OCI-LY3 (cell line): Measurements from ENCODE around the gene AUTS2.

ENCODE experiments used
- H2AFZ ChIP-seq: fragments of 200-600, 300-600 bp; shearing (Covaris generic); 2 replicates; pipeline ENCODE4 v1.6.0; 2014; ENCODE audit warnings: antibody characterized with exemption, low read depth, low read length
- H3K27ac ChIP-seq: fragments of 200-600, 300-600 bp; sonication (generic); 2 replicates; pipeline ENCODE4 v1.5.1; 2014; ENCODE audit warnings: mild to moderate bottlenecking, low read length, moderate library complexity, mixed read lengths
- H3K27me3 ChIP-seq: fragments of 200-600, 300-600 bp; sonication (generic); 2 replicates; pipeline ENCODE4 v1.6.1; 2014; ENCODE audit warnings: low read depth, low read length, mixed read lengths
- H3K36me3 ChIP-seq: fragments of 200-600, 300-600 bp; sonication (generic); replicated peaks from 2 replicates; pipeline ENCODE3; 2014; ENCODE audit warnings: low read depth, low read length, mixed read lengths
- H3K4me1 ChIP-seq: fragments of 300-600, 200-600 bp; sonication (generic); 2 replicates; pipeline ENCODE4 v1.6.1; 2014; ENCODE audit warnings: low read length, mixed read lengths
- H3K4me2 ChIP-seq: fragments of 200-600, 300-600 bp; sonication (generic); 2 replicates; pipeline ENCODE4 v1.6.1; 2014; ENCODE audit warnings: low read length, mixed read lengths
- H3K4me3 ChIP-seq: fragments of 300-600, 200-600 bp; sonication (generic); 2 replicates; pipeline ENCODE4 v1.5.1; 2014; ENCODE audit warnings: antibody characterized with exemption, mild to moderate bottlenecking, low read length, moderate library complexity
- H3K79me2 ChIP-seq: fragments of 300-600, 200-600 bp; shearing (Covaris generic); 2 replicates; pipeline ENCODE4 v1.6.1; 2014; ENCODE audit warnings: mild to moderate bottlenecking, low read length, mixed read lengths
- H3K9ac ChIP-seq: fragments of 300-600, 200-600 bp; shearing (Covaris generic); 2 replicates; pipeline ENCODE4 v1.6.0; 2014; ENCODE audit warnings: mild to moderate bottlenecking, low read length, moderate library complexity
- H3K9me3 ChIP-seq: fragments of 200-600, 300-600 bp; shearing (Covaris generic); 2 replicates; pipeline ENCODE4 v1.6.1; 2014; ENCODE audit warnings: low read length, mixed read lengths; ENCODE audit not compliant: insufficient read depth
- H4K20me1 ChIP-seq: fragments of 200-600, 300-600 bp; sonication (generic); 2 replicates; pipeline ENCODE4 v1.6.1; 2016; ENCODE audit warnings: low read length, mixed read lengths; ENCODE audit not compliant: insufficient read depth
- EZH2phosphoT487 ChIP-seq: fragments of 200-600 bp; shearing (Covaris generic); IDR thresholded peaks from 2 replicates; pipeline ENCODE4 v1.6.1; 2018; ENCODE audit warnings: antibody characterized with exemption, mixed run types, low read depth
- TF ChIP-seq, protein P1 (sequence below): fragments of 200-600, 300-600 bp; sonication (generic); IDR thresholded peaks from 2 replicates; pipeline ENCODE4 v1.5.1; 2014; ENCODE audit warnings: antibody characterized with exemption, low read length, low read depth

Gene AUTS2

GRCh38 chr7:69889976-69890351 lies 291.7 kb downstream of the AUTS2 start:
- Histone ChIP-seq H3K27me3 (no peaks in the 10 kb centered on the region), H3K9me3 (peaks cover 9% of the 10 kb centered on the region; the same call in 1 of the 2 replicates), H3K79me2 (no peaks in the 10 kb centered on the region), H3K4me2 (no peak overlapping the region), H4K20me1 (no peaks in the 10 kb centered on the region), H3K27ac (no peak overlapping the region), H3K36me3 (no peaks in the 10 kb centered on the region), H3K4me3 (no peak overlapping the region), H3K9ac (no peak overlapping the region), H3K4me1 (no peaks in the 10 kb centered on the region), H2AFZ (no peak overlapping the region)
- no peak for TF ChIP-seq EZH2phosphoT487
- TF ChIP-seq, protein P1, sequence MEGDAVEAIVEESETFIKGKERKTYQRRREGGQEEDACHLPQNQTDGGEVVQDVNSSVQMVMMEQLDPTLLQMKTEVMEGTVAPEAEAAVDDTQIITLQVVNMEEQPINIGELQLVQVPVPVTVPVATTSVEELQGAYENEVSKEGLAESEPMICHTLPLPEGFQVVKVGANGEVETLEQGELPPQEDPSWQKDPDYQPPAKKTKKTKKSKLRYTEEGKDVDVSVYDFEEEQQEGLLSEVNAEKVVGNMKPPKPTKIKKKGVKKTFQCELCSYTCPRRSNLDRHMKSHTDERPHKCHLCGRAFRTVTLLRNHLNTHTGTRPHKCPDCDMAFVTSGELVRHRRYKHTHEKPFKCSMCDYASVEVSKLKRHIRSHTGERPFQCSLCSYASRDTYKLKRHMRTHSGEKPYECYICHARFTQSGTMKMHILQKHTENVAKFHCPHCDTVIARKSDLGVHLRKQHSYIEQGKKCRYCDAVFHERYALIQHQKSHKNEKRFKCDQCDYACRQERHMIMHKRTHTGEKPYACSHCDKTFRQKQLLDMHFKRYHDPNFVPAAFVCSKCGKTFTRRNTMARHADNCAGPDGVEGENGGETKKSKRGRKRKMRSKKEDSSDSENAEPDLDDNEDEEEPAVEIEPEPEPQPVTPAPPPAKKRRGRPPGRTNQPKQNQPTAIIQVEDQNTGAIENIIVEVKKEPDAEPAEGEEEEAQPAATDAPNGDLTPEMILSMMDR = no peak

- no peaks in the 10 kb centered on the region for H3K36me3 ChIP-seq
- no peak overlapping the region for H3K4me3 ChIP-seq
- no peaks in the 10 kb centered on the region for H3K27me3 ChIP-seq
- no peak overlapping the region for H3K27ac ChIP-seq
- H2AFZ ChIP-seq = no peak overlapping the region
- peaks cover 9% of the 10 kb centered on the region; the same call in 1 of the 2 replicates for H3K9me3 ChIP-seq
- H3K4me1 ChIP-seq = no peaks in the 10 kb centered on the region
- no peak for TF ChIP-seq EZH2phosphoT487
- TF ChIP-seq, protein P1 = no peak
- no peaks in the 10 kb centered on the region for H4K20me1 ChIP-seq
- H3K4me2 ChIP-seq = no peak overlapping the region
- H3K79me2 ChIP-seq = no peaks in the 10 kb centered on the region
- H3K9ac ChIP-seq = no peak overlapping the region
Measured at GRCh38 chr7:69892790-69893189, 294.5 kb downstream of the AUTS2 start.

DNA sequence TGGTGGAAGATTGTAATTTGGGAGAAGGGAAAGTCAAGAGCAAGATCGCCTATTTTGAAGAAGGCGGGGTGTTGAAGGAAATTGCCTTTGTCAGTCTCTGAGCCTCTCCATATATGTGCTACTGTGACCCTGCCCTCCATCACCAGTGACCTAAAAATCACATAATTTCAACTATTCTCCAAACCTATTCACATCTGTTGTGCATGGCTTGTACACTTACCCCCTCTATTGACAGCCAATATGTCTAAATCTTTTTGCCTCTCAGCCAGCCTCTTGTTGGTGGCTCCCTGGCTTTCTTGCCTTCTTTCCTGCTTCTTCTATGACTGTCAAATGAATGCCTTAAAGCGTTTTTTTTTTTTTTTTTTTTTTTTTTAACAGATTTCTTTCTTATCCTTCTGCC lies 295.6 kb downstream of the AUTS2 start:
- Histone ChIP-seq H3K4me2 (no peak overlapping the region), H3K79me2 (no peaks in the 10 kb centered on the region)

DNA sequence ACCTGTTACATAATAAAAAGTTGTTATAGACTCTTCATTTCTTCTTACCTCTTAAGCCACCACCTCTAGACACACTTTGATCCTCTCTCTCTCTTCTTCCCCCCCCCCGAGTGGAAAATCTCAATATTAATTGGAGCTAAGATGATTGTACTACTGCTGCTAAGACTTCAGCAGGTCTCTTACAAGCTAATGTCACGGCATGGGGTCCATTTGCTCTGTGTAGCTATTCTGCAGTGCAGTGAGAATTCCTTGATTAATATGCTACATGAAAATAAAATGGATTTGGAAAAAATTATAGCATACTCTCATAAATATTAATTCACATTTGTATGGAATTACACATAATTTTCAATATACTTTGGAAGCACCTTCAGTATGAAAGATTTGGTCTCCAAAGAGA lies 297.2 kb downstream of the AUTS2 start:
- Histone ChIP-seq H3K27ac (no peak overlapping the region), H3K9me3 (no peaks in the 10 kb centered on the region)

More for the DNA sequence above, 295.6 kb downstream of the AUTS2 start:
- Histone ChIP-seq H3K9me3 (peaks cover 9% of the 10 kb centered on the region; the same call in 1 of the 2 replicates), H3K27me3 (no peaks in the 10 kb centered on the region), H3K4me3 (no peak overlapping the region), H3K36me3 (no peaks in the 10 kb centered on the region), H4K20me1 (no peaks in the 10 kb centered on the region), H3K4me1 (no peaks in the 10 kb centered on the region), H3K27ac (no peak overlapping the region), H3K9ac (no peak overlapping the region), H2AFZ (no peak overlapping the region)
- TF ChIP-seq, protein P1 = peak; percentile 26; the same call in 1 of the 2 replicates
- no peak for TF ChIP-seq EZH2phosphoT487

More for the DNA sequence above, 297.2 kb downstream of the AUTS2 start:
- no peaks in the 10 kb centered on the region for H3K36me3 ChIP-seq
- H3K27me3 ChIP-seq = no peaks in the 10 kb centered on the region
- no peaks in the 10 kb centered on the region for H3K79me2 ChIP-seq
- no peak overlapping the region for H3K4me2 ChIP-seq
- H2AFZ ChIP-seq = no peak overlapping the region
- H3K9ac ChIP-seq = no peak overlapping the region
- H3K4me3 ChIP-seq = no peak overlapping the region
- H4K20me1 ChIP-seq = no peaks in the 10 kb centered on the region
- no peaks in the 10 kb centered on the region for H3K4me1 ChIP-seq
- no peak for TF ChIP-seq EZH2phosphoT487
- TF ChIP-seq, protein P1 = no peak
